ENCODE measurements around the gene RDH12. TPM values are rescaled to one million over a fixed set of nuclear protein-coding genes. Genes with fewer than 3 reads are reported as not detected.

Gene RDH12
- total RNA-seq, 1 donor from 2014 or later, result not detected

GRCh38 chr14:67679006-67679405 lies 22.7 kb upstream of the RDH12 start:
- intact Hi-C loops (cut with DNase I), result no loop called here
- peaks cover 6 to 20% of the 10 kb centered on the region in 2 donors for H3K36me3 ChIP-seq

GRCh38 chr14:67680121-67680602 lies 21.5 kb upstream of the RDH12 start:
- TF ChIP-seq CTCF (IDR thresholded peaks at IDR 0.05), result no peak
- H3K4me3 ChIP-seq, result no peak overlapping the region
- no peak overlapping the region for H3K27ac ChIP-seq
- H3K27me3 ChIP-seq, result no peaks in the 10 kb centered on the region
- H3K4me1 ChIP-seq, result peaks cover 0 to 2% of the 10 kb centered on the region in 2 donors
- no peaks in the 10 kb centered on the region for H3K9me3 ChIP-seq
- DNase-seq (ENCODE audit: low spot score in 2 of 2), result no peak
- peaks cover 17 to 29% of the 10 kb centered on the region in 2 donors for H3K36me3 ChIP-seq
- intact Hi-C loops (cut with DNase I), result no loop called here

More at GRCh38 chr14:67679006-67679405, 22.7 kb upstream of the RDH12 start:
- H3K27ac ChIP-seq, result no peak overlapping the region
- DNase-seq (ENCODE audit: low spot score in 2 of 2), result no peak
- no peaks in the 10 kb centered on the region for H3K9me3 ChIP-seq
- peaks cover 0 to 3% of the 10 kb centered on the region in 2 donors for H3K4me1 ChIP-seq
- TF ChIP-seq CTCF (IDR thresholded peaks at IDR 0.05), result no peak
- H3K27me3 ChIP-seq, result no peaks in the 10 kb centered on the region
- no peak overlapping the region for H3K4me3 ChIP-seq

- H3K4me3 ChIP-seq, result no peak overlapping the region
- peaks cover 21 to 37% of the 10 kb centered on the region in 2 donors for H3K36me3 ChIP-seq
- H3K4me1 ChIP-seq, result no peaks in the 10 kb centered on the region
- DNase-seq (ENCODE audit: low spot score in 2 of 2), result no peak
- no peaks in the 10 kb centered on the region for H3K27me3 ChIP-seq
- no peak for TF ChIP-seq CTCF (IDR thresholded peaks at IDR 0.05)
- no peak overlapping the region for H3K27ac ChIP-seq
- no peaks in the 10 kb centered on the region for H3K9me3 ChIP-seq
- intact Hi-C loops (cut with DNase I), result no loop called here
These were observed 20.7 kb upstream of the RDH12 start for GRCh38 chr14:67680941-67681340.

- Histone ChIP-seq H3K9me3 (no peaks in the 10 kb centered on the region), H3K36me3 (peaks cover 29 to 42% of the 10 kb centered on the region in 2 donors), H3K4me1 (no peaks in the 10 kb centered on the region), H3K4me3 (no peak overlapping the region), H3K27ac (no peak overlapping the region), H3K27me3 (no peaks in the 10 kb centered on the region)
- intact Hi-C loops (cut with DNase I), result no loop called here
- no peak for TF ChIP-seq CTCF (IDR thresholded peaks at IDR 0.05)
- no peak for DNase-seq (ENCODE audit: low spot score in 2 of 2)
These were observed 17.8 kb upstream of the RDH12 start for GRCh38 chr14:67683842-67684241.

GRCh38 chr14:67690011-67690410 lies 11.7 kb upstream of the RDH12 start:
- Histone ChIP-seq H3K4me3 (no peak overlapping the region), H3K9me3 (no peaks in the 10 kb centered on the region), H3K27ac (no peak overlapping the region), H3K4me1 (peaks cover 0 to 5% of the 10 kb centered on the region in 2 donors), H3K36me3 (peaks cover 35 to 61% of the 10 kb centered on the region in 2 donors), H3K27me3 (no peaks in the 10 kb centered on the region)
- no peak for TF ChIP-seq CTCF (IDR thresholded peaks at IDR 0.05)
- DNase-seq (ENCODE audit: low spot score in 2 of 2), result no peak
- intact Hi-C loops (cut with DNase I), result loop anchor here (10.0 kb wide), 2 partner anchors 335 to 445 kb away; partner anchors contain the start of genes ATP6V1D and PALS1

Data from ascending aorta (tissue), 2 donors.